HEK293T (cell line): Measurements from ENCODE around the gene TMEM144.

ENCODE experiments used
- BHLHE40 ChIP-seq: fragments of 450-650 bp; IDR thresholded peaks from 2 replicates; pipeline ENCODE4 v1.6.1; 2016; ENCODE audit warnings: mild to moderate bottlenecking, moderate library complexity, borderline replicate concordance
- TF ChIP-seq, protein P1 (sequence below): fragments of 450-650 bp; IDR thresholded peaks from 2 replicates; pipeline ENCODE4 v1.6.1; 2016

DNA sequence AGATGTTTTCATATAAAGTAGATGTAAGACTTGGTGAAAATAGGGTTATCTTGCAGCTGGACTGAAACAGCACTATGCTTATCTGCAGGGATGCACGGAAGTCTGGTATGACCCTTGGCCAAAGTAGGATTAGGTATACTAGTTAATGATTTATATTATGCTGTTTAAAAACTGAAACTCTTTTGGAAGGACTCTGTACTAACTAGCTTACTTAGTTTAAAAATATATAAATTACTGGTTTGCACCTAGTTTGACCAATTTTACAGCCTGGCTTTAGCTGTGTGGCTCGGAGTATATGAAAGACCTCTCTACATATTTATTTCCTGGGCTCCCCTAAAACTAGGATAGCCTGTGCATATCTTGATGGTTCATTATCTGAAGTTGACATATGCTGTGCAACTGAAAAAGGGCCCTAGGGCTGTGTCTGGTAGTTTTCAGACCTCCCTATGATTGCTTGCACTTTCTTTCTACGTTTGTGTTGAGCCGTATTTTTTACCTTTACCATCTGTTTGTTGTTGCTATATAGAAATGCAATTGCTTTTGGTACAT is 89.2 kb downstream of the TMEM144 start:
- TF ChIP-seq, protein P1, sequence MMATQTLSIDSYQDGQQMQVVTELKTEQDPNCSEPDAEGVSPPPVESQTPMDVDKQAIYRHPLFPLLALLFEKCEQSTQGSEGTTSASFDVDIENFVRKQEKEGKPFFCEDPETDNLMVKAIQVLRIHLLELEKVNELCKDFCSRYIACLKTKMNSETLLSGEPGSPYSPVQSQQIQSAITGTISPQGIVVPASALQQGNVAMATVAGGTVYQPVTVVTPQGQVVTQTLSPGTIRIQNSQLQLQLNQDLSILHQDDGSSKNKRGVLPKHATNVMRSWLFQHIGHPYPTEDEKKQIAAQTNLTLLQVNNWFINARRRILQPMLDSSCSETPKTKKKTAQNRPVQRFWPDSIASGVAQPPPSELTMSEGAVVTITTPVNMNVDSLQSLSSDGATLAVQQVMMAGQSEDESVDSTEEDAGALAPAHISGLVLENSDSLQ: no peak
- TF ChIP-seq BHLHE40: no peak
